Uterus (tissue), 2 donors: ENCODE measurements around the gene PAAF1.

Experiments
- CTCF ChIP-seq, 4 experiments: fragments of 200-600 bp in 2 of 4; fragments of 450-650 bp in 2 of 4; sonication (generic) in 2 of 4; IDR thresholded peaks; one replicate each; pipeline ENCODE4 v1.5.1; 2016 to 2019; ENCODE audit warnings: antibody characterized with exemption in 4 of 4, mild to moderate bottlenecking in 2 of 4, moderate library complexity in 1 of 4
- POLR2A ChIP-seq, 2 donors: fragments of 450-650 bp; IDR thresholded peaks; one replicate each; pipeline ENCODE4 v1.6.1; 2016; ENCODE audit warnings: antibody characterized with exemption in 2 of 2, mild to moderate bottlenecking in 1 of 2, moderate library complexity in 1 of 2

GRCh38 chr11:73969991-73970800, 93.4 kb downstream of the PAAF1 start:
- TF ChIP-seq CTCF (IDR thresholded peaks at IDR 0.05) (no peak), POLR2A (IDR thresholded peaks at IDR 0.05) (no peak)
